ENCODE data around the gene BACH1.
"Not testable (repeated sequence)": the region's sequence is repeated elsewhere in the genome, so short reads cannot be mapped to it uniquely, and the experiment has no call there.

Gene BACH1

DNA sequence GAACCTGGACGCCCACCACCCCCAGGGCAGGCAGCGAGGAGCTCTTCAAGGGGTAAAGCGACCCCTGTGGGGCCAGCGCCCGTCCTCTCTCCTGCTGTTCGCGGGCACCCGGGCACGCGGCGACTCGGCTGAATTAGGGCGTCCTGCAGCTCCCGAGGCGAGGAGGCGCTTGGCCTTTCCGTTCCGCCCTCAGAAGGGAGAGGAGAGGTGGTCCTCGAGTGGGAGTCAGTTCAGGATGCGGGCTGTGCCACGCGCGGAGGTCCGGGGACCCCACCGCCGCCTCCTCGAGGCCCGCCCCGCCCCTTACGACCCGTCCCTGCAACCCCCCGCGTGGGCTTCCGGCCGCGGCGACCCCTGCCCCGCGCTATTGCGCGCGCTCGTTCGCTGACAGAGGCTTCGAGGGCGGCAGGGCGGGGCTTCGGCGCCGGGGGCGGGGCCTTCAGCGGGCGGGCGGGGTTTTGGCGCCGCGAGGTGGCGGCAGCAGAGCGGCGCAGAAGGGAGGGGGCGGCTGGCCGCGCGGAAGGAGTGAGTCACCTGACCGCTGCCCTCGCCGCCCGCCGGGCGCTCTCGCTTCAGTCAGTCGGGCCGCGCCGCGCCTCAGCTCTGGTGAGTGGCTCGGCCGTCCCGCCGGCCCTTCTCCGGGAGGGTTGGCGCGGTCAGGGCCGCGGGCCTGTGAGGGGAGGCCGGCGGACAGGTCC is at the start of gene BACH1:
TSS of gene BACH1 (plus strand) at position 575 of the 698 bp plus-strand sequence. CDS start 22,359 bp downstream, outside the sequence.
- peak; percentile 78 for DNase-seq (ENCODE audit: low read depth)

DNA sequence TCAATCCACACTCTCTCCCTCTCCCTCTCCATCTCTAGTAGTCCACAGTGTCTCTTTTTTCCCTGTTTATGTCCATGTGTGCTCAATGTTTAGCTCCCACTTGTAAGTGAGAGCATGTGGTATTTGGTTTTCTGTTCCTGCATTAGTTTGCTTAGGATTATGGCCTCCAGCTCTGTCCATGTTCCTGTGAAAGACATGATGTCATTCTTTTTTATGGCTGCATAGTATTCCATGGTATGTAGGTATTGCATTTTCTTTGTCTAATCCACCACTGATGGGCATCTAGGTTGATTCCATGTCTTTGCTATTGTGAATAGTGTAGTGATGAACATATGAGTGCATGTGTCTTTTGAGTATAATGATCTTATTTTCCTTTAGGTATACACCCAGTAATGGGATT is 49.4 kb upstream of the BACH1 start:
- DNase-seq (ENCODE audit: low read depth), result not testable (repeated sequence)

DNA sequence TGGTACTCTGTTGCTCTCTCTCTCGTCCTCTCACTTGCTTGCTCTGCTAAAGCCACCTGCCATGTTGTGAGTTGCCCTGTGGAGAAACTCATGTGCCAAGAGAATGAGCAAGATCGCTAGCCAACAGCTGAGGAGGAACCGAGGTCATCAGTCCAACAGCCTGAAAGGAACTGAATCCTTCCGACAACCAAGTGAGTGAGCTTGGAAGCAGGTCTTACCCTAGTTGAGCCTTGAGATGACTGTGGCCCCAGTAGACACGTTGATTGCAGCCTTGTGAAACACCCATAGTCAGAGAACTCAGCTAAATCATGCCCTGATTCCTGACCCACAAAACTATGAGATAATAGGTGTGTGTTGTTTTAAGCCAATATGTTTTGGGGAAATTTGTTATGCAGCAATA is 48.1 kb upstream of the BACH1 start:
- DNase-seq (ENCODE audit: low read depth), result no peak

DNA sequence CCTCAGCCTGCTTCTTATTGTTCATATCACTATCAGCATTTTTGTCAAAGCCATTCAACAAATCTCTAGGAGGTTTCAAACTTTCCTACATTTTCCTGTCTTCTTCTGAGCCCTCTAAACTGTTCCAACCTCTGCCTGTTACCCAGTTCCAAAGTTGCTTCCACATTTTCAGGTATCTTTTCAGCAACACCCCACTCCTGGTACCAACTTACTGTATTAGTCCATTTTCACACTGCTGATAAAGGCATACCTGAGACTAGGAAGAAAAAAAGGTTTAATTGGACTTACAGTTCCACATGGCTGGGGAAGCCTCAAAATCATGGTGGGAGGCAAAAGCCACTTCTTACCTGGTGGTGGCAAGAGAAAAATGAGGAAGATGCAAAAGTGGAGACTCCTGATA is 44.9 kb upstream of the BACH1 start:
- not testable (repeated sequence) for DNase-seq (ENCODE audit: low read depth)

DNA sequence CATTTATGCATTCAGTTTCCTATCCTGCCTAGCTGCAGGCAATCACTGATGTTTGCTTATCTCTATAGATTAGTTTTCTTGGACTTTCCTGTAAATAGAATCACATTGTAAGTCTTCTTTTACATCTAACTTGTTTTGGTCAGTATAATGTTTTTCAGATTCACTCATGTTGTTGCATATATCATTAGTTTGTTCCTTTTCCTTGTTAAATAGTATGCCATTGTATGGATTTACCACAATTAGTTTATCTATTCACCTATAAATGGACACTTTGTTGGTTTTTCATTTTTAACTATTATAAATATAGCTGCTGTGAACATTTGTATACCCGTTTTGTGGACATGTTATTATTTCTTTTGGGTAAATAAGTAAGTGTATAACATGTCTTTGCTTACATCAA is 44.2 kb upstream of the BACH1 start:
- DNase-seq (ENCODE audit: low read depth), result no peak

DNA sequence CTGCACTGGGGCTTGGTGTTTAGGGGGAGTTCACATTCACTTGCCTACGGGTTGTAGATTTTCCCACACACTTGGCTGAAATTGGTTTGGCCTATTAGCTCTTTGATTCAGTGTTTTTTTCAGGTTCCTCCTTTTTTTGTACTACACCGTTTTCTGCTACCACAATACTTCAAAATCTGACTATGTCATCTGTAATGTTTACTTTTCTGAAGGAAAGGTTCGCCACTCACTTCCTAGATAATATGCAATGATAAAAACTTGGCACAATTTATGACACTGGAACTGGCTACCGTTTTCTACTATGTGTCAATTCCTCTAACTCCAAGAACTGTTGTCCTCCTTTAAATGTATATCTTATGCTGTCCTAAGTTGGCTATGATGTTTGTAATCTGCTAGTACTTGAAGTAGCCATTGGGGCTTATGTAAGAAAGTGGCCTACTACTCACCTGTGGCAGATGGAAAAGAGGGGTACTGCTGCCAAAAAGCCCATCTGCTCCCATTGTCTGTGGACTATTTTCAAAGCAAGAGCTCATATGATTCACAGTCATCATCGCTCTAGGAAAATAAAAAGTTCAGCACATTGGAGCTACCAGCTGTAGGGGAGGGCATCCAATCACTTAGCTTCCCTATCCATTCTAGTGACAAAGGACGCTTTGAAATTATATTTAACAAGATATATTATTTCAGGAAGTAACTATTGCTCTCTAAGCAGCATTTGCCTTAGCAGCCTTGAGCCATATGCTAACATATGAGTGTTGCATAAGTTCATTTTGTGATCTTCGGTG is 42.4 kb upstream of the BACH1 start:
- no peak for DNase-seq (ENCODE audit: low read depth)

DNA sequence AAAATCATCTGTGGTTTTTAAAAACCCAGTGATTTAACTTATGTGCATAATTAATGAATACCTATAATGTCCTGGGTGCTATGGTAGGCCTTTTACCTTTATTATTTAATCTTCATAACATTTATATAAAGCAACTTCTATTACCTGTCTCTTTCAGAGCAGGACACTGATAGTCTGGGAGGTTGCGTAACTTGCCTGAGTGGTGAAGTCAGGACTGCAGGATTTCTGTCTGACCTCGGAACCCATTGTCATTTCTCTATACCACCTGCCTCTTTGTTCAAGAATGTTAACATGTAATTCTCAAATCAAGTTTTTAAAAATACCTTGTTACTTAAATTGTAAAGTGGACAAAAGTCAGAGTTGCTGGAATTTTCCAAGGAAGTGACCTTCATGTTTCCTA is 41.0 kb upstream of the BACH1 start:
- no peak for DNase-seq (ENCODE audit: low read depth)

DNA sequence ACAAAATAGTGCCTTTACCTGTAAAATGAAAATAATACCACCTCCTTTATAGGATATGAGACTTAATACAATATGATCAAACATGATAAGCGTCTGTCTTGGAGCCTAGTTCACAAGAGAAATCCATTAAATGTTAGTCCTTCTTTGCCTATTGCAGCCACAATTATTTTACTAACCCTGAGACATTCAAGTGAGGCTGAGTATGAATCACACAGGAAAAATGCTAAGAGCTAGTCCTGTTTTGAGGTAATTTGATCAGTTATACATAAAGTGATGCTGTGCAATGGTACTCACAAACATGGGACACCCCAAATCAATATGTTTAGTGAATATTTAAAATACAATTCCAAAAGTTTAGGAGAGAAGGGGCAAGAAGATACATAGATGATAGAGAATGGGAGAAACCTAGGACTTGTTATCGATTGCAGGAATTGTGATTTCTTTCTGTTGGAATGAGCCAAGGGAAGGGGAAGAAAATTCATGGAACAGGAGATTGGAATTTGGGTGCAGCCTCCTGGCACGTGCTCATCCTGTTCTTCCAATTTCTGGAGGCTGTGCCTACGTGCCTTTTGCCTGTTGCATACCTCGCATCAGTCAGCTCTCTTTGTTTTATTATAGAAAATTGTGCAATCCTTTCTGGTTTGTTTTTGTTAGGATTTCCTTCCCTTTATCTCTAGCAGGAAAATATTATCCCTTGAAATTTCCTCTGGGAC is 39.9 kb upstream of the BACH1 start:
- DNase-seq (ENCODE audit: low read depth), result peak; percentile 38

DNA sequence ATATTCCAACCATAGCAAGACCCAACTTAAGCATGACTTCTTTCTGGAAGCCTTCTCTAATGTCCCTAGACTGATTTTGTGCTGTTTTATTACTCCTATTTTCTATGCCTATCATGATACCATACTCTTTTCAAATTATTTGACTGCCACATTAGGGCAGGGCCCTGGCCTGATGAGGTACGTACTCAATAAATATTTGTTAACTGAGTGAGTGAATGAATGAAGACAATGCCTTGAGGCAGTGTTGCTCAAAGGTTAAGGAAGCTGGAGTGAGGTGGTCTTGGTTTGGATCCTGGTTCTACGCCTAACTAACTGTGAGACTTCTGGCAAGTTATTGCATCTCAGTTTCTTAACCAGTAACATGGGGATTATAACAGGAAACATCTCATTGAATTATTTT is 38.3 kb upstream of the BACH1 start:
- DNase-seq (ENCODE audit: low read depth), result no peak

DNA sequence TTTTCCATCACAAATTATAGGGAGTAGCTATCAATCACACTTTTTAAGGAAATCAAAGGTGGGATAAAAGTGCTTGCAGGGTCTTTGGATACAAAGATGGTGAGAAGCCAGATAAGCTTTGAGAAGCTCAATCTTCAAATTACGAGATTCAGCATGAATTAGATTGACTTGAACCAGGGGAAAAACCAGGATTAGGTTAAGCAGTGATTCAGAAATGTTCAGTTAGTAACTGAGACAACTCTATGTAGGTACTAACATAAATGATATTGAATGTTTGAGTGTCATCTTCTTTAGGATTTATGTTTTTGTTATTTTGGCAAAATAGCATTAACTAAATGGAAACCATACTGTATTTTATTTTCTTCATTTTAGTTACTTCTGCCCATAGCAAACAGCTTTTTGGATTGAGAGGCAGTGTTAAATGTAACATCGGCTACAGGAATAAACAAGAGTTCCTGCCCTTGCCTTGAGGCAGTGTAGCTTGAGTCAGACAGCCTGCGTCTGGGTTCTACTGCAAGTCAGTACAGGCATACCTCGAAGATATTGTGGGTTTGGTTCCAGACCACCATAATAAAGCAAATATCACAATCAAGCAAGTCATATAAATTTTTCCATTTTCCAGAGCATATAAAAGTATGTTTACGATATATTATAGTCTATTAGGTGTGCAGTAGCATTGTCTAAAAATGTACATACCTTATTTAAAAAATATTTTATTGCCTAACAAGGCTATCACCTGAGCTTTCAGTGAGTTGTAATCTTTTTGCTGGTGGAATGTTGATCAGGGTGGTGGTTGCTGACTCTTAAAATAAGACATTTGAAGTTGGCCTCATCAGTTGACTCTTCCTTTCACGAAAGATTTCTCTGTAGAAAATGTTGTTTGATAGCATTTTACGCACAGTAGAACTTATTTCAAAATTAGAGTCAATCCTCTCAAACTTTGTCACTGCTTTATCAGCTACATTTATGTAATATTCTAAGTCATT is 36.9 kb upstream of the BACH1 start:
- DNase-seq (ENCODE audit: low read depth), result no peak

DNA sequence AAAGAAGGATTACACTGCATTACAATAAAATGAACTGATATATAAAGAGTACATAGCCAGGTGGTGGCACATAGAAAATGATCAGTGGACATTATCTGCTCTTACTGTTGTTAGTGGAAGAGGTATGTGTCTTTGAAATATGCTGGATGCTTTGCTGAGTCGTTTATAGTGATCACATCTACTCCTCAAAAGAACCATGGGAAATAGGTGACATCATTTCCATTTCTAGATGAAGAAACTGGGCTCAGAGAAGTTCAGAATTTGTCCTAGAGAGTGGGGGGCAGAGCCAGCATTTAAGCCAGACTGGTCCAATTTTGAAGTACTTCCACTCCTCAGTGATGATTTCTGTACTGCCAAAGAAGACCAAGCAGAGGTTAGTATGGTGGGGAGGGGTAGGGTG is 34.0 kb upstream of the BACH1 start:
- no peak for DNase-seq (ENCODE audit: low read depth)

DNA sequence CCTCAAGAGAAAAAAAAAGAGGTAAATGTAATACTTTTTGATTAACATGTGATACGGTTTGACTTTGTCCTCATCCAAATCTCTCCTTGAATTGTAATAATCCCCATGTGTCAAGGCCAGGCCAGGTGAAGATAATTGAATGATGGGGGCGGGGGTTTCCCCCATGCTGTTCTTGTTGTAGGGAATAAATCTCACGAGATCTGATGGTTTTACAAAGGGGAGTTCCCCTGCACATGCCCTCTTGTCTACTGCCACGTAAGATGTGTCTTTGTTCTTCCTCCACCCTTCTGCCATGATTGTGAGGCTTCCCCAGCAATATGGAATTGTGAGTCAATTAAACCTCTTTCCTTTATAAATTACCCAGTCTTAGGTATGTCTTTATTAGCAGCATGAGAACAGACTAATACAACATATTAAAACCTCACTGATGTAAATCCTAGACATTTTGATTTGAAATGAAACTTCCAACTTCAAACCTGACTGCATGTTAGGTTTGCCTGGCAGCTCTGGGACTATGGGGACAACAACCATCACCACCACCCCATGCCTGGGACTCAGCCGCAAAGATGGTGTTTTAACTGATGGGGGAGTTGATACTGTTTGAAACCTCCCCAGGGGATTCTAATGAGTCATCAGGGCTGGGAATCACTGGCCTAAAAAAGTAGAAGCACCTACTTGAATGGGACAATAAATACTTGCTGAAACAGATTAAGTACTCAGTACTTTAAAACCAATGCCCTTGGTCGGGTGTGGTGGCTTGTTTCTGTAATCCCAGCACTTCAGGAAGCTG is 32.8 kb upstream of the BACH1 start:
- no peak for DNase-seq (ENCODE audit: low read depth)

DNA sequence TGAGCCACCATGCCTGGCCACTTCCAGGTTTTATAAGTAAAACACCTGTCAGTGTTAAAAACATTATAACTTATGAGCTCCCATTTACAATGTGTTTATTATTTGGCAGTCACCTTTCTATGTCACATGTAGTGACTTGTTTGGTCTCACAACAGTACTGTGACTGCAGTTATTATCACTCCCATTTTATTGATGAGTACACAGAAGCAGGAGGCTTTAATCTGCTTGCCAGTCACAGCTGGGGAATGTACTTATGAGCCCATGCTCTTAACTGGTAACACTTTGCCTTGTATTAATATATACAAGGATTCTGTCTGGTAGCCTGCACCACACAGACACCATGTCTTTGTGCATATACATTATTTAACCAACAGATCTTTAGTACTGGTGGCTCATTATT is 31.1 kb upstream of the BACH1 start:
- no peak for DNase-seq (ENCODE audit: low read depth)

DNA sequence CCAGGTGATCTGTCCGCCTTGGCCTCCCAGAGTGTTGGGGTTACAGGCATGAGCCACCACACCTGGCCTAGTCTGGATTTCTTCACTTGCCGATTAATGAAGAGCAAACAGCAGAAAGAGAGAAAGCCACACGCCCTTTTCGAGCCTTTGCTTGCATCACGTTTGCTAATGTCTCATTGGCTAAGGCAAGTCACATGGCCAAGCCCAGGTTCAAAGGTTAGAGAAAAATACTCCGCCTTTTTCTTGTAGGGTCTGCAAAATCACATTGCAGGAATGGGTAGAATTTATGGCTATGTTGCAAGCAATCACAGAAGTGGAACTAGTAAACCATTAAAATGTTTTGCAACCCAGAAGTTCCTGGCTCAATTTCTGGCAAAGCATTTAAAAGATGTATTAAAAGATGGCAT is 26.8 kb upstream of the BACH1 start:
- no peak for DNase-seq (ENCODE audit: low read depth)

DNA sequence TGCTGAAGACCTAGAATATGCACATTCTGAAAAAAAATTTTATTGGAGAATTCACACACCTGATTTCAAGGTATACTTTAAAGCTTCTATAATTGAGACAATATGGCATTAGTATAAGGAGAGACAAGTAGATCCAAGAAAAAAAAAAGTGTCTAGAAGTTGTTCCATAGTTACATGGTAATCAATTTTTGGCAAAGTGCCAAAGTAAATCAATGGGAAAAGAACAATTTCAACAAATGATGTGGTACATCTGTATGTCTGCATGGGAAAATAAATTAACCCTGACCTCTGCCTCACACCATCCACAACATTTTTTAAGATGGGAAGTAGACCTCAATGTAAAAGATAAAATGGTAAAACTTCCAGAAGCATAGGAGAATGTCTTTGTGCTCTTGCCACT is 21.3 kb upstream of the BACH1 start:
- no peak for DNase-seq (ENCODE audit: low read depth)

DNA sequence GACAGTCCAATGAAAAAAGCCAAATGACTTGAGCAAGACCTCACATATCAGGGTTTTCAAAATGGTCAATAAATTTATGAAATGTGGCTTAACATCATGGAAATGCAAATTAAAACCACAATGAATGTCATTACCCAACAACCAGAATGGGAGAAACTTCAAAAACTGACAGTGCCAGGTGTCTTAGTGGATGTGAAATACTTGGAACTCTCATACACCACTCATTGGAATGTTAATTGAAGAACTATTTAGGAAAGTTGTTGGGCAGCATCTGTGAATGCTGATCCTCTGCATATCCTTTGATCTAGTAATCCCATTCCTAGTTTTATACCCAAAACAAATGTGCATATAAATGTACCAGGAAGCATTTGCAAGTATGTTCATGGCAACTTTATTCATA is 19.2 kb upstream of the BACH1 start:
- no peak for DNase-seq (ENCODE audit: low read depth)

DNA sequence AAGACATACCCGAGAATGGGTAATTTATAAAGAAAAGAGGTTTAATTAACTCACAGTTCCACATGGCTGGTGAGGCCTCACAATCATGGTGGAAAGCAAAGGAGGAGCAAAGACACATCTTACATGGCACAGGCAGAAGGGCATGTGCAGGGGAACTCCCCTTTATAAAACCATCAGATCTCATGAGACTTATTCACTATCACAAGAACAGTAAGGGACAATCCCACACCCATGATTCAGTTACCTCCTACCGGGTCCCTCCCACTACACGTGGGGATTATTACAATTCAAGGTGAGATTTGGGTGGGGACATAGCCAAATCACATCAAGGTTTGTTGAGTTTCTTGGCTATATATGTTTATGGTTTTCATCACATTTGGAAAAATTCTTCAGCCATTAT is 16.9 kb upstream of the BACH1 start:
- not testable (repeated sequence) for DNase-seq (ENCODE audit: low read depth)

DNA sequence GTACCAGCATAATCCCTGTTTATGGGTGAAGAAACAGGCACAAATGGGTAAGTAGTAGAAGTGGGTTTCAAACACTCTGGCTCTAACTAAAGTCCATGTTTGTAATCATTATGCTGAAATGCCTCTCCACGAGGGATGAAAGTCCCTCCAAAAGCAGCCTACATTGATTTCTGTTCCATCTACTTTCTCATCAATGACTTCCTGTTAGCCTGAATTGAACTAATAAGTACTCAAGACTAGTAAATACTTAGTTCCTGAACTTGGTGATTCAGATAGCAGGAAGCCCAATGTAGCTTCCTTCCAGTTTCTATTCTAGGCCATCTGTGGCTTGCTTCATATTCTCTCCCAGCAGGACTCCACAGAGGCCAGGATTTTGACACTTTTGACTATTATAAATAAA is 11.3 kb upstream of the BACH1 start:
- no peak for DNase-seq (ENCODE audit: low read depth)

DNA sequence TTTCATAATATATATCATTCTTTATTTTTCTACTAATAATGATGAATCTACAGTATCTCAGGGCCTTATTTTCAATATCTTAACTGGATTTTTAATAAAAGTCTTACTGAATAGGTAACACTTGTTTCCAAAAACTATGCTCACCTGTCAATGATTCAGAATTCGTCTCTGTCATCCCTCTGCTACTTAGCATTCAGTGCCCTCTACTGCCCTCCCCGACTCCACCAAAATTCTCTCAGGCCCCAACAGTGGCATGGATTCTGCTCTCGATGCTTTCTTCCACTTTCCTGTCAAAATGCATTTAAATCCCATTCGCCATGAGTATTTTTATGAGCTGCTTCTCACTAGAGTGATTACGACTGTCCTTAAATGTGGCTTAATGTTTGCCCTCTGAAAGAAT is 10.5 kb upstream of the BACH1 start:
- no peak for DNase-seq (ENCODE audit: low read depth)

DNA sequence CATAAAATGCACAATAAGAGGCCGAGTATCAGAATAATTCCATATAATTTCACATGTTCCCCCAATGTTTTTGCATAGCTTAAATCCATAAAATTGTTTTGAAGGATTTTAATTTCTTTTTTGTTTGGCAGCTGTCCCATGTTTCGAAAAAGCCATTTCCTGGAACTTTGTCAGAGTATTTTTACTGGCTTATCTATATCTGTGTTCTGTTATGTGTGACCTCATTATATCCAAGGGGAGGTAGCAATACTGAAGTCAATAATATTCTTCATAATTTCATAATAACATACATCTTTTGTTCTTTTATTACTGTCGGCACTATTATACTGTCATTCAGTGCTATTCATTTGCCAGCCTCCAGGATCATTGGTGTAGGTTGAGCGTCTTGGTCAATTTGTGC is 9.4 kb upstream of the BACH1 start:
- DNase-seq (ENCODE audit: low read depth), result no peak

DNA sequence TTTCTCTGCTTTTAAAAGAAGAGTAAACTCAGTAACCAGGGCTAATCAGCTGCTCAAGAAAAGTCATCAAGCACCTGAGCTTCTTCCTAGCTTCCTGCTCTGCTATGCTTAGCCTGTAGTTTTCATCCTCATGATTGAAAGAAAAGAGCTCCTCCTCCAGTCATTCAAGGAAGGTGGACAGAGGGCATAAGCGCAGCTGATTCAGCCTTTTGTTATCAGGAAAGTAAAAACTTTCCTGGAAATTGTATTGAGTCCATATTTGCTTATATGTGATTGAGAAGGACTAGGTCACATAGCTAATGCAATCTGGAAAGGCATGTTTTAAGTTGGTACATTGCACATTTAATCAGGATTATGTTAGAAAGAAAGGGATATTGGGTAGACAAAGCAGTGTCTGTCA is 8.5 kb upstream of the BACH1 start:
- DNase-seq (ENCODE audit: low read depth), result no peak

Measured in stromal cell of bone marrow (primary cell).